ENCODE results near the gene HYKK. TPM values are rescaled to one million over a fixed set of nuclear protein-coding genes. Genes with fewer than 3 reads are reported as not detected.

The HYKK gene
- total and polyA plus RNA-seq, 2 of the 13 experiments (the other 11 are each of a cell fraction or from before 2014, with no cell fraction given): 3.5 to 5.4 TPM

- intact Hi-C loops (cut with micrococcal nuclease; ENCODE audit: unreplicated experiment) (loop anchor here (1.0 to 10.0 kb wide), 3 partner anchors 26 to 261 kb away; partner anchors contain the start of genes HYKK and PSMA4), in situ Hi-C loops (cut with HindIII; ENCODE audit: extremely low pct_ligation_motif_present, low pct_unique_long_range_greater_than_20kb) (no loop called here)
- Histone ChIP-seq H3K79me2 (ENCODE audit: insufficient read depth, low read length) (peaks cover 1% of the 10 kb centered on the region), H3K36me3 (replicated peaks in 1 of 2; ENCODE audit: control insufficient read depth in 1 of 2, insufficient read depth in 2 of 2, low read length in 2 of 2) (no peaks in the 10 kb centered on the region), H3K4me3 (replicated peaks in 1 of 3; ENCODE audit: insufficient read depth in 1 of 3, low read depth in 2 of 3, low read length in 3 of 3) (peak overlapping the region; percentile 61 to 80 (median 73)), H3K9me3 (ENCODE audit: low read length) (no peaks in the 10 kb centered on the region), H3K9ac (ENCODE audit: insufficient read depth, low read depth, low read length) (peak overlapping the region; percentile 50), H3K27ac (ENCODE audit: extremely low read length, insufficient read depth, low read length) (no peak overlapping the region), H3K4me2 (ENCODE audit: low read depth, low read length) (peak overlapping the region; percentile 91), H4K20me1 (ENCODE audit: insufficient read depth, low read length) (no peaks in the 10 kb centered on the region), H2AFZ (ENCODE audit: low read length) (peak overlapping the region; percentile 69), H3K27me3 (ENCODE audit: control insufficient read depth in 1 of 2, insufficient read depth in 2 of 2, low read length in 2 of 2) (no peaks in the 10 kb centered on the region), H3K4me1 (ENCODE audit: insufficient read depth, low read length) (peaks cover 18% of the 10 kb centered on the region)
- DNase-seq (ENCODE audit: low spot score): peak; percentile 24
- ATAC-seq: peak; percentile 57
- CTCF ChIA-PET (ENCODE audit: low intra/inter-chr PET ratio, low total read pairs): no interaction called here
- 4% methylated on average over 16 of the region's 19 CpGs for WGBS (ENCODE audit: low lambda C conversion rate)
- POLR2A ChIA-PET: interaction anchor here (0.7 to 2.6 kb wide), 6 partner anchors 18 to 128 kb away, joined by 3 to 40 read pairs (median 4); partner anchors contain the start of genes HYKK, IREB2 and PSMA4
- FAIRE-seq: no peak
- TSS peak; percentile 63 for BruUV-seq (replicated peaks)
- no peak for TF ChIP-seq TCF12 (IDR thresholded peaks at IDR 0.05)
- TF ChIP-seq TCF12 (CRISPR knock-in tag; IDR thresholded peaks at IDR 0.05): no peak
- no peak for TF ChIP-seq KAT2B (IDR thresholded peaks at IDR 0.05; ENCODE audit: borderline replicate concordance, low read depth, low read length)
- TF ChIP-seq KLF16 (CRISPR knock-in tag; IDR thresholded peaks at IDR 0.05): 0 out of 4 replicates have a peak, but pooled peaks of 1 of the 2 experiments have one; percentile 21
- TF ChIP-seq, protein P1, sequence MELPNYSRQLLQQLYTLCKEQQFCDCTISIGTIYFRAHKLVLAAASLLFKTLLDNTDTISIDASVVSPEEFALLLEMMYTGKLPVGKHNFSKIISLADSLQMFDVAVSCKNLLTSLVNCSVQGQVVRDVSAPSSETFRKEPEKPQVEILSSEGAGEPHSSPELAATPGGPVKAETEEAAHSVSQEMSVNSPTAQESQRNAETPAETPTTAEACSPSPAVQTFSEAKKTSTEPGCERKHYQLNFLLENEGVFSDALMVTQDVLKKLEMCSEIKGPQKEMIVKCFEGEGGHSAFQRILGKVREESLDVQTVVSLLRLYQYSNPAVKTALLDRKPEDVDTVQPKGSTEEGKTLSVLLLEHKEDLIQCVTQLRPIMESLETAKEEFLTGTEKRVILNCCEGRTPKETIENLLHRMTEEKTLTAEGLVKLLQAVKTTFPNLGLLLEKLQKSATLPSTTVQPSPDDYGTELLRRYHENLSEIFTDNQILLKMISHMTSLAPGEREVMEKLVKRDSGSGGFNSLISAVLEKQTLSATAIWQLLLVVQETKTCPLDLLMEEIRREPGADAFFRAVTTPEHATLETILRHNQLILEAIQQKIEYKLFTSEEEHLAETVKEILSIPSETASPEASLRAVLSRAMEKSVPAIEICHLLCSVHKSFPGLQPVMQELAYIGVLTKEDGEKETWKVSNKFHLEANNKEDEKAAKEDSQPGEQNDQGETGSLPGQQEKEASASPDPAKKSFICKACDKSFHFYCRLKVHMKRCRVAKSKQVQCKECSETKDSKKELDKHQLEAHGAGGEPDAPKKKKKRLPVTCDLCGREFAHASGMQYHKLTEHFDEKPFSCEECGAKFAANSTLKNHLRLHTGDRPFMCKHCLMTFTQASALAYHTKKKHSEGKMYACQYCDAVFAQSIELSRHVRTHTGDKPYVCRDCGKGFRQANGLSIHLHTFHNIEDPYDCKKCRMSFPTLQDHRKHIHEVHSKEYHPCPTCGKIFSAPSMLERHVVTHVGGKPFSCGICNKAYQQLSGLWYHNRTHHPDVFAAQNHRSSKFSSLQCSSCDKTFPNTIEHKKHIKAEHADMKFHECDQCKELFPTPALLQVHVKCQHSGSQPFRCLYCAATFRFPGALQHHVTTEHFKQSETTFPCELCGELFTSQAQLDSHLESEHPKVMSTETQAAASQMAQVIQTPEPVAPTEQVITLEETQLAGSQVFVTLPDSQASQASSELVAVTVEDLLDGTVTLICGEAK (IDR thresholded peaks at IDR 0.05): no peak
- TF ChIP-seq, protein P1 (CRISPR knock-in tag; IDR thresholded peaks at IDR 0.05): no peak
- TF ChIP-seq, protein P2, sequence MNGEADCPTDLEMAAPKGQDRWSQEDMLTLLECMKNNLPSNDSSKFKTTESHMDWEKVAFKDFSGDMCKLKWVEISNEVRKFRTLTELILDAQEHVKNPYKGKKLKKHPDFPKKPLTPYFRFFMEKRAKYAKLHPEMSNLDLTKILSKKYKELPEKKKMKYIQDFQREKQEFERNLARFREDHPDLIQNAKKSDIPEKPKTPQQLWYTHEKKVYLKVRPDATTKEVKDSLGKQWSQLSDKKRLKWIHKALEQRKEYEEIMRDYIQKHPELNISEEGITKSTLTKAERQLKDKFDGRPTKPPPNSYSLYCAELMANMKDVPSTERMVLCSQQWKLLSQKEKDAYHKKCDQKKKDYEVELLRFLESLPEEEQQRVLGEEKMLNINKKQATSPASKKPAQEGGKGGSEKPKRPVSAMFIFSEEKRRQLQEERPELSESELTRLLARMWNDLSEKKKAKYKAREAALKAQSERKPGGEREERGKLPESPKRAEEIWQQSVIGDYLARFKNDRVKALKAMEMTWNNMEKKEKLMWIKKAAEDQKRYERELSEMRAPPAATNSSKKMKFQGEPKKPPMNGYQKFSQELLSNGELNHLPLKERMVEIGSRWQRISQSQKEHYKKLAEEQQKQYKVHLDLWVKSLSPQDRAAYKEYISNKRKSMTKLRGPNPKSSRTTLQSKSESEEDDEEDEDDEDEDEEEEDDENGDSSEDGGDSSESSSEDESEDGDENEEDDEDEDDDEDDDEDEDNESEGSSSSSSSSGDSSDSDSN (CRISPR knock-in tag; IDR thresholded peaks at IDR 0.05): peak; percentile 8; the same call in 1 of the 2 replicates
- no peak for TF ChIP-seq ZNF770 (CRISPR knock-in tag; IDR thresholded peaks at IDR 0.05)
- TF ChIP-seq MIER3 (CRISPR knock-in tag; IDR thresholded peaks at IDR 0.05; ENCODE audit: borderline replicate concordance): no peak
These were observed 58.8 kb downstream of the HYKK start for GRCh38 chr15:78565951-78566774.

Data from HepG2 (cell line).